Adrenal gland (tissue), 5 donors: Measurements from ENCODE around the gene TEX48.

Experiments used
- CTCF ChIP-seq, 6 experiments: fragments of 450-650 bp in 4 of 6; fragments of 200-600 bp in 2 of 6; sonication (generic) in 1 of 6; IDR thresholded peaks; 1 replicate in 5 of 6; 2 replicates in 1 of 6; pipeline versions ENCODE4 v1.5.1 to v1.8.0; 2016 to 2021; ENCODE audit warnings: antibody characterized with exemption in 6 of 6, mild to moderate bottlenecking in 2 of 6, moderate library complexity in 1 of 6
- POLR2A ChIP-seq, 2 donors: fragments of 450-650 bp; IDR thresholded peaks; one replicate each; pipeline ENCODE4 v1.6.1; 2017; ENCODE audit warnings: antibody characterized with exemption in 2 of 2, mild to moderate bottlenecking in 2 of 2, moderate library complexity in 1 of 2
- donor health status: DM: no; HTN: no; CAD: no.

- TF ChIP-seq CTCF (IDR thresholded peaks at IDR 0.05) (no peak), POLR2A (IDR thresholded peaks at IDR 0.05) (no peak)
Observed at GRCh38 chr9:114684036-114684435, 2.0 kb upstream of the TEX48 start.
